Left cardiac atrium (tissue), 4 donors: ENCODE measurements around the gene NAGPA. TPM values are rescaled to one million over a fixed set of nuclear protein-coding genes. Genes with fewer than 3 reads are reported as not detected.

Source experiments
- ATAC-seq, 2 donors: fragments of 200-7000 bp; cut with Tn5 transposase; one replicate each; pipeline ENCODE4 v1.9.1; 2020; ENCODE audit warnings: mild to moderate bottlenecking in 2 of 2, moderate library complexity in 2 of 2
- DNase-seq: peaks from one replicate; pipeline ENCODE4 v3.0.0-alpha.2; 2020
- intact Hi-C, 2 donors: fragments of 100-400 bp; cut with DNase I; formaldehyde crosslinking; loops; one replicate each; pipeline versions ENCODE4 v1.14.1 to v1.15.1; 2022 to 2023
- total RNA-seq, 2 donors: library from RNA; stranded (reverse); fragmentation: NEBNext Ultra II Directional; extraction: Animal tissue kit (Norgen Biotek cat#: 25700); gene quantifications; one replicate each; pipeline ENCODE4 v1.2.1, GENCODE V29; 2021
- donor health status: DM: no; HTN: yes; CAD: no.
- donor health status: DM: no; HTN: yes; CAD: no; lungs with severe emphysema.
- donor health status: DM: yes; HTN: yes; CAD: no.
- donor health status: Dilated cardiomyopathy.

Gene NAGPA
- total RNA-seq, 2 donors from 2014 or later = 6.8 to 8.4 TPM

DNA sequence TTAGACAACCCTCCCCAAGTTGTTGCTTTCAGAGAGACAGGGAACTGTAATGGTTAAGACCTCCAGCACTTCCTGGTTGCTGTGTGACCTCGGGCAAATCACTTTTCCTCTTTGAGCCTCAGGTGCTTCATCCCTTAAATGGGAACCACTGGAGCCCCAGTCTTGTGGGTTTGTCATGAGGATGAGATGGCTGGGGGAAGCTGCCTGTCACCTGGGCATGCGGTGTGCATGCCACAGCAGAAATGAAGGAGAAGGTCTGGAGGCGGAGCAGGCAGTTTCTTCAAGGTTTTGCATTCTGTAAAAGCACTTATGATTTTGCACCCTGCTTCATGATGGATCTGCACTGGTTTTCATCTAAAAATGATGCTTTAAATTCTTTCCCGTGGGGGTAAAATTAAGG lies 22.1 kb downstream of the NAGPA start:
- no peak for ATAC-seq

DNA sequence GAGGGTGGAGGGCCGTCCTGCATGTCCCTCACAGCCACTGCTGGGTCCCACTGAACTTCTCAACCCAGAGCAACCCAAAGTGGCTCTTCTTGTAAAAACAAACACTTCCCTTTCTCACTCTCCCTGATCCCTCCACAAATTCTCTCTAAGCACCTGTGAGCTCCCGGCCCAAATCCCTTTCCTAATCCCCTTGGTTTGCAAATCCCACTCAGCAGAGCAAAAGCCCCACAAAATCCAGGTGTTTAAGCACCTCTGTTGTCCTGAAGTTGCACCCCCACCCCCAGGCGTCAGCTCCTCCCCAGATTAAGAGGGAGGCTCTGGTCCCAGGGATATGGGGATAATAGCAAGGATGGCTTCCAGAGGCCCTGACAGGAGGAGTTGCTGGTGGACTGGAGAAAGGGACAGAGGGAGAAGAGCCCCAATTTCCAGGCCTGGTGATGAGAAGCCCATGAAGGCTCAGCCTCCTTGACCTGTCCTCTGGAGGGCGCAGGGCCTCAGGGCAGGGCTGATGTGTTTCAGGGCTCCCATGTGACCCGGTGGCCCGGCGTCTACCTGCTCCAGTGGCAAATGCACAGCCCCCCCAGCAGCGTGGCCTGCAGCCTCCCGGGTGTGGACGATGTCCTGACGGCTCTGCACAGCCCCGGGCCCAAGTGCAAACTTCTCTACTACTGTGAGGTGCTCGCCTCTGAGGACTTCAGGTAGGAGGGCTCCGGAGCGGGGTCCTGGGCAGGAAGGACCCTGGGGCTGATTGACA lies 23.0 kb downstream of the NAGPA start:
- intact Hi-C loops = no loop called here
- DNase-seq (no peak), ATAC-seq (no peak)

More for the DNA sequence above, 22.1 kb downstream of the NAGPA start:
- no peak for DNase-seq
- intact Hi-C loops = no loop called here

DNA sequence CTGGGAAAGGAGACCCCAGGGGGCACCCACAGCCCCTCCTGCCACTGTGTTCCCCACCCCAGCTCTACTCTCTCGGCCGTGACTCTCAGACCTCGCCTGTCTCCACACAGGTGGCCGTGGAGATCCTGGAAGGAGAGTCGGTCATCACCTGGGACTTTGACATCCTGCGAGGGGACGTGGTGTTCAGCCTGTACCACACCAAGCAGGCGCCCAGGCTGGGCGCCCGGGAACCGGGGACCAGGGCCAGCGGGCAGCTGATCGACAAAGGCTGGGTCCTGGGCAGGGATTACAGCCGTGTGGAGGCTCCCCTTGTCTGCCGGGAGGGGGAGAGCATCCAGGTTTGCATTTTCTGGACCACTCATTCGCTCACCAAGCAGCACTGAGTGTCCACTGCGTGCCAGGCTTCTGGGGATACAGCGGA lies 25.4 kb downstream of the NAGPA start:
- intact Hi-C loops = no loop called here
- DNase-seq (no peak), ATAC-seq (no peak)

- intact Hi-C loops = no loop called here
- DNase-seq (no peak), ATAC-seq (no peak)
These were observed 26.5 kb downstream of the NAGPA start for GRCh38 chr16:5007256-5007655.

GRCh38 chr16:5006348-5007193 lies 27.2 kb downstream of the NAGPA start:
- intact Hi-C loops = no loop called here
- ATAC-seq = no peak
- no peak for DNase-seq

- no peak for DNase-seq
- ATAC-seq = no peak
- intact Hi-C loops = no loop called here
These were observed 27.8 kb downstream of the NAGPA start for GRCh38 chr16:5005916-5006315.

- ATAC-seq = no peak
- no peak for DNase-seq
- intact Hi-C loops = no loop called here
These were observed 29.4 kb downstream of the NAGPA start for GRCh38 chr16:5004311-5004710.

DNA sequence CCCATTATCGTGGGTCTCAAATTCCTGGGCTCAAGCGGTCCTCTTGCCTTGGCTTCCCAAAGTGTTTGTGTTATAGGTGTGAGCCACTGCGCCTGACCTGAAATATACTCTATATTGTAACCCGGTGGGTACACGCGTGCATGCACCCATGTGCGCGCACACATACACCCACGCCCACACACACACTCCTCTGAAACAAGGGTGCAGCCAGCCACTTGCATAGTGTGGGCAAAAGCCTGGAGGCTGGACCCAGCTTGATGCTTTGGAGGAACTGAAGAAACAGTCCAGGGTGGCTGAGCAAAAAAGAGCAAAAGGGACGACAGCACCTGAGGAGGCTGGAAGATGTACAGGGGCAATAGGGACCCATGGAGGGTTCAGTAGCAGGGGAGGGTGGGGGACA lies 29.9 kb downstream of the NAGPA start:
- intact Hi-C loops = no loop called here
- ATAC-seq (no peak), DNase-seq (no peak)

DNA sequence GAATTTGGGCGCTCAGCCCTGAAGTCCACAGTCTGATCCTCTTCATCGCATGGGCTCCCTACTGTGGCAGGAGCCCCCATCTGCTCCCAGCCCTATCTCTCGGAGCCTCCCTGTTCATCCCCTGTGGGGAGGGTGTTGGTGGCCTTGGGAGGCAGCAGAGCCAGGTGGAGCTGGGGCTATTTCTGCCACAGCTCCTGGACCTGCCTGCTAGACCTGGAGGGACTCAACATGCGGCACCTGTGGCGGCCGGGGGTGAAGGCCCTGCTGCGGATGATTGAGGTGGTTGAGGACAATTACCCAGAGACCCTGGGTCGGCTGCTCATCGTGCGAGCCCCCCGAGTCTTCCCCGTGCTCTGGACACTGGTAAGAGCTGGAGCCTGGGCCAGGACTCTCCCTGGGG lies 30.5 kb downstream of the NAGPA start:
- DNase-seq = no peak
- no peak for ATAC-seq
- intact Hi-C loops = no loop called here

DNA sequence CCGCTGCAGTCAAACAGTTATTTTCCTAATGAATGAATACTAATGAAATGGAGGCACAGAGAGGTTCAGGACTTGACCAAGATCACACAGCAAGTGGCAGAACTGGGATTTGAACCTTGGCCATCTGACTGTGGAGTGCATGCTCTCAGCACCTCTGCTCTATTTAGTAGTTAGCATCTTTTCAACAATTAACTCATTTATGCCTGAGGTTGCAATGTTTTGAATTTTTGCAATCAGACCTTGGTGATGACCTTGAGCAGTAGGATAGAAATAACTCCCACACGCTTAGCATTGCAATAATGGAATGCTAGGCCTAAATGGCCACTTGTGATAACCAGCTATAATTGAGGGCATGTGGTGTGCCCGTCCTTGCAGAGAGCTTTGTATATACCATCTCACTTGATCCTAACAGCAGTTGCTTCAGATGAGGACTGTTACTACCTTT lies 31.0 kb downstream of the NAGPA start:
- peak in 1 of 2 donors; percentile 64 for ATAC-seq
- intact Hi-C loops = no loop called here
- no peak for DNase-seq

DNA sequence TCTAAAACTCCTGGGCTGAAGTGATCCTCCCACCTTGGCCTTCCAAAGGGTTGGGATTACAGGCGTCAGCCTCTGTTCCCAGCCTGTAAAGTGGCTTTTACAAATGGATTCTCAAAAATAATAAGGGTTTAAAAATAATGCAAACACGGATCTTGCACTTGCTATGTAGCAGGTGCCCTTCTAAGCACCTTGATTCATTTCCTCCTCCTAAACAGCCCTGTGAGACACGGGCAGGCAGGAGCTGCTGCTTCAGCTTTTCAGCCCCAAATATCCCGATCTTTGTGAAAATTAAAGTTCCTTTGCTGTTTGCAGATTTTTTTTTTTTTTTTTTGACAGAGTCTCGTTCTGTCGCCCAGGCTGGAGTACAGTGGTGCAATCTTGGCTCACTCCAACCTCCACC lies 31.7 kb downstream of the NAGPA start:
- DNase-seq (no peak), ATAC-seq (no peak)
- intact Hi-C loops = no loop called here

DNA sequence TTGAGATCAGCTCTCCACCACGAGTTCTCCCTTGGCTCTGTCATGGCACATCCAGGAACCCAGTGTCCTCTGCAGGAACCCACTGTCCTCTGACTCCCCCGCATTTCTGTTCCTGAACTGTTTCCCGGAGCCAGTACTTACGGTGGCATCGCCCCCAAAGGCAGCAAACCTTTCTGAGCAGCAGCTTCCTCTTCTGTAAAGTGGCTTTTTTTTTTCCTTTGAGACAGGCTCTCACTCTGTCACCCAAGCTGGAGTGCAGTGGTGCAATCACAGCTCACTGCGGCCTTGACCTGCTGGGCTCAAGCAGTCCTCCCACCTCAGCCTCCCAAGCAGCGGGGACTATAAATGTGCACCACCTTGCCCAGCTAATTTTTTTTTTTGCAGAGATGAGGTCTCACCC lies 32.2 kb downstream of the NAGPA start:
- no peak for ATAC-seq
- intact Hi-C loops = no loop called here

GRCh38 chr16:5000573-5001001 lies 33.1 kb downstream of the NAGPA start:
- DNase-seq = no peak
- ATAC-seq = no peak
- intact Hi-C loops = no loop called here

More for the DNA sequence above, 32.2 kb downstream of the NAGPA start:
- DNase-seq = no peak

GRCh38 chr16:4994719-4995434 lies 38.9 kb downstream of the NAGPA start:
- no peak for ATAC-seq
- intact Hi-C loops = no loop called here
- DNase-seq = no peak

DNA sequence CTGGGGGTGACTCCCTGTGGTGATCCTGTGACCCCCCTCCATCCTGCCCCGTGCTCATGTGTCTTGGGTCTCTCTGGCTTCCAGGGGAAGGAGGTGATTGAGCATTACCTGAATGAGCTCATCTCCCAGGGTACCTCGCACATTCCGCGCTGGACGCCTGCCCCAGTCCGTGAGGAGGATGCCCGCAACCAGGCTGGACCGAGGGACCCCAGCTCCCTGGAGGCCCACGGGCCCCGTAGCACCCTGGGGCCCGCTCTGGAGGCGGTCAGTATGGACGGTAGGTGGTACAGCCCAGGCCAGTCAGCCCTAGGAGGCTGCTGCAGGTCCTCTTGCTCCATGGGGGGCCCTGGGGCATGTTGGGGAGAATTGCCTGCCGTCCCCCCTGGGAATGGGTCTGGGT lies 42.0 kb downstream of the NAGPA start:
- ATAC-seq (no peak), DNase-seq (no peak)

DNA sequence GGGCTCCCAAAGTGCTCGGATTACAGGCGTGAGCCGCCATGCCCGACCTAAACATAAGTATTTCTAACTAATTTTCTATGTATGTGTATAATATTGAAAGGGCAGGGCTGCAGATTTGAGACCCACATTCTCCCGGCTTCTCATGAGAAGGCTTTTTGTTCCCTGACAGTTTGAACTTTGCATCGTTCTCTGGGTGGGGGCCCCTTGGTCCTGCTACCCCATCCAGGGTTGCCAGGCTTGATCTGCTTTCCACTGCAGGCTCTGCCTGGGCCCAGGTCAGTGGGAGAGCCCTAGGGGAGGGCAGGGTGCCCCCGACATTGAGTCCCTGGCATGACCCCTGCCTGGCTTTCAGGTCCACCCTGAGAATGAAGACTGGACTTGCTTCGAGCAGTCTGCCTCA lies 43.3 kb downstream of the NAGPA start:
- no peak for DNase-seq
- ATAC-seq = no peak
- intact Hi-C loops = no loop called here

More for the DNA sequence above, 42.0 kb downstream of the NAGPA start:
- intact Hi-C loops = no loop called here

DNA sequence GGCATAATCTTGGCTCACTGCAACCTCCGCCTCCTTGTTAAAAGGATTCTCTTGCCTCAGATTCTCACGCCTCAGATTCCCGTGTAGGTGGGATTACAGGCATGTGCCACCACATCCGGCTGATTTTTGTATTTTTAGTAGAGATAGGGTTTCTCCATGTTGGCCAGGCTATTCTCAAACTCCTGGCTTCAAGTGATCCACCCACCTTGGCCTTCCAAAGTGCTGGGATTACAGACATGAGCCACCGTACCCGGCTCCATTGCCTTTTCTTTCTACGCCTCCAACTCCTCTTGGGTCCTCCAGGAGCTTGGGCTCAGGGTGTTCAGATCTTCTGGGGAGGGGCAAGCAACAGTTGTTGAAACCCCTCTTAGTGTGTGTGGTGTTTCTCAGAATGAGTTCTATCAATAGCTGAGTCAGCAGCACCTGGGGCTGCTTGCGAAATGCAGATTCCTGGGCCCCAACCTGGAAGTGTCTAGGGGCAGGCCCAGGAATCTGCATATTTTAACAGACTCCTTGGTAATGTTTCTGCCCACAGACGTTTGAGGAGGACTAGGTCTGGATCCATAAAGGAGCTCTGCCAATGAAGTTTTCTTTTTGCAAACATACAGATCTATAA lies 44.2 kb downstream of the NAGPA start:
- DNase-seq = no peak
- ATAC-seq = no peak
- intact Hi-C loops = no loop called here

- no peak for DNase-seq
- intact Hi-C loops = no loop called here
- no peak for ATAC-seq
These were observed 45.1 kb downstream of the NAGPA start for GRCh38 chr16:4988647-4989046.

DNA sequence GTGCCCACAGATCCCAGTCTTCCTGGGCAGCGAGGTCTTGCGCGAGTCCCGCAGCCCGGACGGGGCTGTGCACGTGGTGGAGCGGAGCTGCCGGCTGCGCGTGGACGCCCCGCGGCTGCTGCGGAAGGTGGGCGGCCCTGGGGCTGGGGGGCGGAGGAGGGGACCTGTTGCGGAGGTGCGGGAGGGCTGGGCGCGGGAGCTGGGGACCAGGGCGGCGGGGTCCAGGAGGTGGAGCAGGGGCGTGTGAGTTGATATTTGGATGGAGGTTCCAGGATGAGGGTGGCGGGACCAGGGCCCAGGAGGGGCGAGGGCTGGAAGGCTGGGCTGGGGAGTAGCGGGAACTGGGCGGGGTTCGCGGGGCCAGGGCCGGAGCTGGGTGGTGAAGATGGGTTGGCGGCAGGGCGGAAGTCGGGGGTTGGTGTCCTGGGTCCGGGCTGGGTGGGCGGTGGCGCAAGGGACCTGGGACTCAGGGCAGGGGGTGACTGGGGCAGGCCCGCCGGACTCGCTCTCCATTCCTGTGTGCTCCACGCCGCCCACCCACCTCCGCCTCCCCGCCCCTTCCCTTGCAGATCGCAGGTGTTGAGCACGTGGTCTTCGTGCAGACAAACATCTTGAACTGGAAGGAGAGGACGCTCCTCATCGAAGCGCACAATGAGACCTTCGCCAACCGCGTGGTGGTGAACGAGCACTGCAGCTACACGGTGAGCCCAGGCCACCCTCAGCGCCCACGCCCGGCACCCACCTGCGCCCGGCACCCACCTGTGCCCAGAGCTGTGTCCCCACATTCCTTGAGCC lies 46.0 kb downstream of the NAGPA start:
- ATAC-seq (peak; percentile 18 to 38), DNase-seq (no peak)
- intact Hi-C loops = no loop called here
